Activated naive CD8-positive, alpha-beta T cell (primary cell): ENCODE results near the gene RNF208.

Experiments
- H3K27ac Mint-ChIP-seq: one replicate; pipeline ENCODE4 v1.8.0; 2021; ENCODE audit warnings: mixed read lengths
- H3K27me3 Mint-ChIP-seq: one replicate; pipeline ENCODE4 v1.8.0; 2021; ENCODE audit warnings: mixed read lengths
- H3K36me3 Mint-ChIP-seq: one replicate; pipeline ENCODE4 v1.8.0; 2021; ENCODE audit warnings: mixed read lengths
- H3K4me1 Mint-ChIP-seq: one replicate; pipeline ENCODE4 v1.8.0; 2021; ENCODE audit warnings: low read depth, mixed read lengths
- H3K4me3 Mint-ChIP-seq: one replicate; pipeline ENCODE4 v1.8.0; 2021; ENCODE audit warnings: mild to moderate bottlenecking, mixed read lengths
- H3K9me3 Mint-ChIP-seq: one replicate; pipeline ENCODE4 v1.8.0; 2021; ENCODE audit warnings: low read depth, mixed read lengths

The RNF208 gene

DNA sequence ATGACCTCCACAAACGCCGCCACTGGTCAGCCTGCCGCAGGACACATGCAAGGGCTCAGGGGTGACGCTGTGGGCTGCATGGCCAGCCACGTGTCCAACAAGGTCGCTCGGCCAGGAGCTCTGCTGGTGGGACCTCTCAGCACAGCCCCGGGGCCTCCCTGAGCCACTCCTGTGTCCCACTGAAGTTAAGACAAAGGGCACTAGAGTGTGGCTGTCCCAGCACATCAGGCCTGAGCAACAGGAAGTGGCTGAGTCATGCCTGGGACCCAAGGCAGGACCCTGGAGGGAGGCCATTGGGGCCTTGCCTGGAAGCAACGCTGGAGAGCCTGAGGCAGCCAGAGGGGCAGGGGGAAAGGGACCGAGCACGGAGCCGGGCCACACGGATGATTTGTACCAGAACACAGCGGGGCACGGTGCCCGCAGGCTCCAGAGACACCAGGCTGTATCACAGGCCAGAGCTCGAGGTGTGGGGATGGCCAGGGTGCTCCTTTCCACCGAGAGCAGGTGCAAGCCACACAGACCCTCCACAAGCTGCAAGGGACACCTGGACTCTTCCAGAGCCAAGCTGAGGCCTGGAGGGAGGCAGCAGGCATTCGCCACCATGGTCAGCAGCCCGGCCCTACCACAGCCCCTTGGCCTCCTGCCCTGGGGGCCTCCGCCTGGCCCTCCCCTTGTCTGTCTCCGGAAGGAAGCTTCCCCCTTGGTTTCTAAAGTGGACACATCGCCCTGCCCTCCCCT is 43.7 kb downstream of the RNF208 start:
- Mint-ChIP-seq H3K36me3 (no peaks in the 10 kb centered on the region), H3K27ac (no peak overlapping the region), H3K9me3 (no peaks in the 10 kb centered on the region), H3K4me1 (no peaks in the 10 kb centered on the region), H3K4me3 (no peak overlapping the region), H3K27me3 (no peaks in the 10 kb centered on the region)

DNA sequence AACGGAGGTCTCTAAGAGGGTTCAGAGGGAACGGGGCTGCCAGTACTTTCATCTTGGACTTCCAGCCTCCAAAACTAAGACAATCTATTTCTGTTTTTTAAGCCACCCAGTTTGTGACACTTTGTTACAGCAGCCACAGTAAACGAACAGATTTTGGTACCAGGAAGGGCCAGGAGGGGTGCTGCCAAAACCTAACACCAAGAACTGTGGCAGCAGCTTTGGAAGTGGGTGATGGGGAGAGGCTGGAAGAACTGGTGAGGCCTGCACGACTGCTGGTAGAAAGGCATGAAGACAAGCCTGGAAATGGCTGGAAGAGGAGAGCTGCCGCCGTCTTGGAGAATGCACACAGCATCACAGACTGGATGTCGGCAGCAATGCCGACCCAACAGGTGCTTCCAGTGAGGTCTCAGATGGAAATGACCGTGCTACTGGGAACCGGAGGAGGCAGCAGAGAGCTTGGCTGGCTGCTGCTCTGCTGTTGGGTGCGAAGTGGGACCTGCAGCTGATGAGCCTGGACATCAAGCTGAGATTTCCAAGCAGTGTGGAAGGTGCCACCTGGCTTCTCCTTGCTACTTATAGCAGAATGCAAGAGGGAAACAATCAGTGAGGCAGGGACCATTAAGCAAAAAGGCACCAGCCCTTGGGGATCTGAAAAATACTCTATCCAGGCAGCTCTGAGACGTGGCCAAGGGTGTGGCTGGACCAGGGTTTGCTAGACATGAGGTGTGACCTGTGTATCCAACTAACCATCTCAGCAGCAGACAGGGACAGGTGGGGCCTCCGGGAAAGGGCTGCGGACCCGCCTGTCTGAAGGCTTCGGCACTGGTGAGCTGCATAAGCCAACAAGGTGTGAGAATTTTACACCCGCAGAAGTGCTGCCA is 45.5 kb downstream of the RNF208 start:
- H3K4me1 Mint-ChIP-seq: no peaks in the 10 kb centered on the region
- H3K4me3 Mint-ChIP-seq: no peak overlapping the region
- H3K9me3 Mint-ChIP-seq: no peaks in the 10 kb centered on the region
- H3K36me3 Mint-ChIP-seq: no peaks in the 10 kb centered on the region
- H3K27ac Mint-ChIP-seq: no peak overlapping the region
- H3K27me3 Mint-ChIP-seq: no peaks in the 10 kb centered on the region

- H3K4me3 Mint-ChIP-seq: no peak overlapping the region
- no peak overlapping the region for H3K27ac Mint-ChIP-seq
- no peaks in the 10 kb centered on the region for H3K27me3 Mint-ChIP-seq
- H3K9me3 Mint-ChIP-seq: no peaks in the 10 kb centered on the region
- H3K4me1 Mint-ChIP-seq: no peaks in the 10 kb centered on the region
- H3K36me3 Mint-ChIP-seq: no peaks in the 10 kb centered on the region
Observed at GRCh38 chr9:137175345-137175961, 46.6 kb downstream of the RNF208 start.

GRCh38 chr9:137174722-137175293 is 47.2 kb downstream of the RNF208 start:
- no peak overlapping the region for H3K4me3 Mint-ChIP-seq
- H3K4me1 Mint-ChIP-seq: no peaks in the 10 kb centered on the region
- no peaks in the 10 kb centered on the region for H3K9me3 Mint-ChIP-seq
- H3K27me3 Mint-ChIP-seq: no peaks in the 10 kb centered on the region
- no peak overlapping the region for H3K27ac Mint-ChIP-seq
- no peaks in the 10 kb centered on the region for H3K36me3 Mint-ChIP-seq

DNA sequence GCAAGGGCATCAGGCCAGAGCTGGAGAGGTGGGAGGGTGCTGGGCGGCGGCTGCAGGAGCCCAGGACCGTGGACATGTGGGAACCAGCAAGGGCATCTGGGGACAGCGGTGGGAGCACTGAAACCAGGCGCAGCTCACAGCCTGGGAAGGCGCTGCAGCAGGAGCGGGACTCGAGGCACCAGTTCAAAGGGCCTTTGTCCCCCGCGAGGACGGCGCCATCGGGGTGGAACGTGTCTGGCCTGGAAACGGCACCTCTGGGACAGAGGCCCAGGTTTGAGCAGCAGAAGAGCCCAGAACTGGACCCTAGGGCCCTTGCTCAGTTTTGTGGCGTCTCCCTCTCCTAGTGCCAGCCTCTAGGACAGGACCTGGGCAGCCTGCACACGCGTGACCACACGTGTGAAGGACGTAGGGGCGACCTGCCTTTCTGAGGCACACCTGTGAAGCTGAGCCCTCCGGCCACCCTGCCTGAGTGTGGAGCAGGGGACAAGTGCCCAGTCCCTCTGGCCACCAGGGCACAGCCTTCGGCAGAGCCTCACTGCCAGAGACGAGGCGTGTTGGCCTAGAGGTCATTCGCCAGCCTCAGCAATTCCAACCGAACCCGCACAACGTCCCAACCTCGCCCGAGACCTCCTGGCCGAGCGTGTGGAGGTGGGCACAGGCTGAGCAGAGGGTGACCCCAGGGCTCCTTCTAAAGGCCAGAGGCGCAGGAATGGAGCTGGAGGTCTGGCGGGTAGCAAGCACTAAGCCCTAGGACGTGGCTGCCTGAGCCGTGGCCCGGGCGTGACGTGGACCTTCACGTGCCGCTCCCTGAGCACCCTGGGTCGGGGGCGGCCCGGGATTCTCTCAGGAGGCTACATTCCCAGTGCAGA is 48.0 kb downstream of the RNF208 start:
- no peak overlapping the region for H3K4me3 Mint-ChIP-seq
- H3K9me3 Mint-ChIP-seq: no peaks in the 10 kb centered on the region
- no peak overlapping the region for H3K27ac Mint-ChIP-seq
- H3K27me3 Mint-ChIP-seq: no peaks in the 10 kb centered on the region
- H3K4me1 Mint-ChIP-seq: no peaks in the 10 kb centered on the region
- H3K36me3 Mint-ChIP-seq: no peaks in the 10 kb centered on the region

GRCh38 chr9:137172901-137173795 is 48.9 kb downstream of the RNF208 start:
- no peaks in the 10 kb centered on the region for H3K36me3 Mint-ChIP-seq
- no peaks in the 10 kb centered on the region for H3K9me3 Mint-ChIP-seq
- H3K4me3 Mint-ChIP-seq: no peak overlapping the region
- no peaks in the 10 kb centered on the region for H3K27me3 Mint-ChIP-seq
- no peak overlapping the region for H3K27ac Mint-ChIP-seq
- H3K4me1 Mint-ChIP-seq: no peaks in the 10 kb centered on the region

DNA sequence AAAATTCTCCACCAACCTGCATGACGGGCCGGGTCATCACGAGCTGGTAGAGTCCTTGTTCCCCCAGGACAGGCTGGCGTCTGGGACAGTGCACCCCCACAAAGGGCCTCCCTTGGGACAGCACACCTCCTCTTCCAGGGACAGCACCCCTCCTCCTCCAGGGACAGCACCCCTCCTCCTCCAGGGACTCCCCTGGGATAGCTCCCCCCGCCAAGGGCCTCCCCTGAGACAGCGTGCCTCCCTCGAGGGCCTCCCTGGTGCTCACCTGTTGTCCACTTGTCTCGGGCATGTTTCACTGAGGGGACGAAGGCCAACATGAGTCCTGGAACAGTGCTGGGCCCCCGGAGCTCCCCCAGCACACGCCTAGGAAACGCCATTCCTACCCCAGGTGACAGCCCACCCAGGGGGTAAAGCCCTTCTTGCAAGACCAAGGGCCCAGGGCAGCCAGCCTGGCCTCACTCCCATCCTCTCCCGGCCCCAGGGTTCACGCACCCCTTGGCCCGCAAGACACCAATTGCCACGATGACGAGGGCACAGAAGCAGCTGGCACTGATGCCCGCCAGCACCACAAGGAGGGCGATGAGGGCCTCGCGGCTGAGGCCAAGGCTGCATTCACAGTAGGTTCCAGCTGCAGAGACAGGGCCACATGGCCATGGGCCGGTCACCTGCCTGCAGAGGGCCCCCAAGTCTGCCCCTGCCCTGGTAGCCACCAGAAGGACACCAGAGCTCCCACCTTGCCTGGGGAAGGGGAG is 50.7 kb downstream of the RNF208 start:
- Mint-ChIP-seq H3K27ac (no peak overlapping the region), H3K9me3 (no peaks in the 10 kb centered on the region), H3K36me3 (no peaks in the 10 kb centered on the region), H3K4me1 (no peaks in the 10 kb centered on the region), H3K27me3 (peaks cover 3% of the 10 kb centered on the region), H3K4me3 (no peak overlapping the region)

DNA sequence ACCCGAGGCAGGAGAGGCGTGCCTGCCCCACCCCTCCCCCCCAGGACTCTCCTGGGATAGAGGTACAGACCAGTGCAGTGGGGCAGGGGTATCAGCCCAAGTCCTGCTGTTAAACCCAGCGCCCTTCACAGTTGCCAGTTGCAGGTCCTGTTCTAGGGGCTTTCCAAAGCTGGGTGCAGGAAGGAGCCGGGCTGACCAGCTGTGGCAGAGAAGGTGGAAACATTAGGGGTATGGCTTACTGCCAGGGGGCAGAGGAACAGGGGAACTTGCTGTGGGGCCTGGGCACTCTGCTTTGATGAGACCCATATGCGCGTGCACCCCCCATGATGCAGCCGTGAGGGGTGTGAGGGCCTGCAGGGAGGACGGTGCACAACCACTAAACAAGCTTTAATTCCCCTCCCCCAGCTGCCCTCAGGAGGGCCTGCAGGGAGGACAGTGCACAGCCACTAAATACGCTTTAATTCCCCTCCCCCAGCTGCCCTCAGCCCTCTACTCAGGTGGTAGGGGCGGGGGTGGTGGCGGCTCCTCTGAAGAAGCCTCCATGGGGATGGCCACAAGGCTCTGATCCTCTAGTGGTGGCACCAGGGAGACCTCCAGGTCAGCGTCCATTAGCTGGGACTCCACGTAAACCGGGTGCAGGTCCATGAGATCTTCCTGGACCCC is 51.4 kb downstream of the RNF208 start:
- H3K27ac Mint-ChIP-seq: no peak overlapping the region

More for the DNA sequence above, 51.4 kb downstream of the RNF208 start:
- no peaks in the 10 kb centered on the region for H3K4me1 Mint-ChIP-seq
- no peaks in the 10 kb centered on the region for H3K36me3 Mint-ChIP-seq
- no peaks in the 10 kb centered on the region for H3K9me3 Mint-ChIP-seq
- H3K4me3 Mint-ChIP-seq: no peak overlapping the region
- peaks cover 3% of the 10 kb centered on the region for H3K27me3 Mint-ChIP-seq
